ENCODE measurements around the gene SENP7. TPM values are rescaled to one million over a fixed set of nuclear protein-coding genes. Genes with fewer than 3 reads are reported as not detected.

The SENP7 gene
- total RNA-seq, 1 donor from 2014 or later: 10.8 TPM

DNA sequence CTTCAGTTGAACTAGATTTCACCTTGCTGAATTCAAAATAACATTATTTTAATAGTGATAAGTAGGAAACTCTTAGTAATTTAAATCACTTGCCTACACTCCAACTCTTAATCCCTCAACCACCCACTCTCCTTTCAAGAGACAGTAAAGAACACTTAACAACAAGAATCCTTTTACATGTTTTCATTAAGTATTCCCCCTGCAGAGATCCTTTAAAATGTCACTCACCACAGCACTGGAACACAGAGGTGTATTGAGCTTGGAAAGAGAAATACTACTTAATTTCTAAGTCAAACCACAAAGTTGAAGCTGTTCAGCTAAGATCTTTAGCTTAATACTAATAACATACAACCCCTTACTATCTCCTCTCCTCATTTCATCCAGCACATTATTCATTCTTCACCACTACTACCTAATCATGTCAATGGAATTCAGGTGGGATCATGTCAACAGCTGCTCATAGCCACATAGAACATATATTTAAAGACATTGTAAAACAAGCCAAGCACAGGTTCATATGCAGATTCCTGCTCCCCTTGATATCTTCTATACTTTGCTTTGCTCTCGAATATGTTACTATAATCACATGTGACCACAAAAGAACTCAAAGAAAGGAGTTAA lies 233.1 kb downstream of the SENP7 start:
- no peaks in the 10 kb centered on the region for H3K79me2 ChIP-seq (ENCODE audit: insufficient read depth, low read length)
- no peaks in the 10 kb centered on the region for H4K20me1 ChIP-seq (ENCODE audit: insufficient read depth, low read length)
- Mint-ChIP-seq H3K4me1 (ENCODE audit: low read depth, unreplicated experiment) (peaks cover 16% of the 10 kb centered on the region), H3K36me3 (ENCODE audit: low read depth, unreplicated experiment) (no peaks in the 10 kb centered on the region), H3K27me3 (ENCODE audit: low read depth, unreplicated experiment) (no peaks in the 10 kb centered on the region), H3K27ac (ENCODE audit: unreplicated experiment) (no peak overlapping the region), H3K9me3 (ENCODE audit: unreplicated experiment) (no peaks in the 10 kb centered on the region), H3K4me3 (ENCODE audit: unreplicated experiment) (no peak overlapping the region)
- H3K9me3 ChIP-seq (ENCODE audit: insufficient read depth, low read depth, low read length): no peaks in the 10 kb centered on the region
- H3K9ac ChIP-seq (ENCODE audit: low read length): no peak overlapping the region
- H3K27ac ChIP-seq (ENCODE audit: low read depth, low read length): no peak overlapping the region
- no peaks in the 10 kb centered on the region for H3K36me3 ChIP-seq (ENCODE audit: insufficient read depth, low read length)
- no peaks in the 10 kb centered on the region for H3K27me3 ChIP-seq (ENCODE audit: insufficient read depth, low read length)
- DNase-seq (ENCODE audit: low read depth): peak; percentile 40
- H3K4me1 ChIP-seq (ENCODE audit: insufficient read depth, low read length): no peaks in the 10 kb centered on the region
- H2AFZ ChIP-seq (ENCODE audit: low read depth, low read length): no peak overlapping the region
- FAIRE-seq: no peak
- H3K4me2 ChIP-seq (ENCODE audit: low read length): no peak overlapping the region
- H3K4me3 ChIP-seq (ENCODE audit: insufficient read depth, low read depth, low read length): no peak overlapping the region
- TF ChIP-seq EZH2 (IDR thresholded peaks at IDR 0.05; ENCODE audit: insufficient read depth, low read length): no peak

DNA sequence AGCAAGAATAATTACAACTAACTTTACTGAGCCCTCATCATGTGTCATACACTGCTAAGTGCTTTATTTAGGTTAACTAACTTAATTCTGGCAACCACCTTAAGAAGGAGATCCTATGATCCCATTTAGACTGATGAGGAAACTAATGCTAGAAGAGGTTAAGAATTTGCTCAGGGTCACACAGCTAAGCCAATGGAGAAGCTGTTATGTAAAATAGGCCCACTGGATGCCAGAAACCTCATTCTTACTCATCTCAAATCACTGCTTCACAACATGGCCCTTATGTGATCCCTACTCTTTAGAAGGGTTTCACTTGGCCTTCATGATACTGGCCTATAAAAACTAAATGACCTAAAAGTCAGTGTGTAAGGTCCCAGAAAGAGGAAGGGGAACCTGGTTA lies 233.8 kb downstream of the SENP7 start:
- Histone ChIP-seq H3K9ac (ENCODE audit: low read length) (no peak overlapping the region), H3K4me2 (ENCODE audit: low read length) (no peak overlapping the region), H3K36me3 (ENCODE audit: insufficient read depth, low read length) (no peaks in the 10 kb centered on the region), H3K27ac (ENCODE audit: low read depth, low read length) (no peak overlapping the region), H3K4me1 (ENCODE audit: insufficient read depth, low read length) (no peaks in the 10 kb centered on the region), H3K79me2 (ENCODE audit: insufficient read depth, low read length) (no peaks in the 10 kb centered on the region), H3K9me3 (ENCODE audit: insufficient read depth, low read depth, low read length) (no peaks in the 10 kb centered on the region), H2AFZ (ENCODE audit: low read depth, low read length) (no peak overlapping the region), H4K20me1 (ENCODE audit: insufficient read depth, low read length) (no peaks in the 10 kb centered on the region), H3K4me3 (ENCODE audit: insufficient read depth, low read depth, low read length) (no peak overlapping the region), H3K27me3 (ENCODE audit: insufficient read depth, low read length) (no peaks in the 10 kb centered on the region)
- FAIRE-seq: no peak
- no peaks in the 10 kb centered on the region for H3K36me3 Mint-ChIP-seq (ENCODE audit: low read depth, unreplicated experiment)
- no peaks in the 10 kb centered on the region for H3K9me3 Mint-ChIP-seq (ENCODE audit: unreplicated experiment)
- DNase-seq (ENCODE audit: low read depth): peak; percentile 41
- peaks cover 16% of the 10 kb centered on the region for H3K4me1 Mint-ChIP-seq (ENCODE audit: low read depth, unreplicated experiment)
- no peaks in the 10 kb centered on the region for H3K27me3 Mint-ChIP-seq (ENCODE audit: low read depth, unreplicated experiment)
- H3K4me3 Mint-ChIP-seq (ENCODE audit: unreplicated experiment): no peak overlapping the region
- H3K27ac Mint-ChIP-seq (ENCODE audit: unreplicated experiment): no peak overlapping the region
- TF ChIP-seq EZH2 (IDR thresholded peaks at IDR 0.05; ENCODE audit: insufficient read depth, low read length): no peak
- TF ChIP-seq, protein P1, sequence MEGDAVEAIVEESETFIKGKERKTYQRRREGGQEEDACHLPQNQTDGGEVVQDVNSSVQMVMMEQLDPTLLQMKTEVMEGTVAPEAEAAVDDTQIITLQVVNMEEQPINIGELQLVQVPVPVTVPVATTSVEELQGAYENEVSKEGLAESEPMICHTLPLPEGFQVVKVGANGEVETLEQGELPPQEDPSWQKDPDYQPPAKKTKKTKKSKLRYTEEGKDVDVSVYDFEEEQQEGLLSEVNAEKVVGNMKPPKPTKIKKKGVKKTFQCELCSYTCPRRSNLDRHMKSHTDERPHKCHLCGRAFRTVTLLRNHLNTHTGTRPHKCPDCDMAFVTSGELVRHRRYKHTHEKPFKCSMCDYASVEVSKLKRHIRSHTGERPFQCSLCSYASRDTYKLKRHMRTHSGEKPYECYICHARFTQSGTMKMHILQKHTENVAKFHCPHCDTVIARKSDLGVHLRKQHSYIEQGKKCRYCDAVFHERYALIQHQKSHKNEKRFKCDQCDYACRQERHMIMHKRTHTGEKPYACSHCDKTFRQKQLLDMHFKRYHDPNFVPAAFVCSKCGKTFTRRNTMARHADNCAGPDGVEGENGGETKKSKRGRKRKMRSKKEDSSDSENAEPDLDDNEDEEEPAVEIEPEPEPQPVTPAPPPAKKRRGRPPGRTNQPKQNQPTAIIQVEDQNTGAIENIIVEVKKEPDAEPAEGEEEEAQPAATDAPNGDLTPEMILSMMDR (IDR thresholded peaks at IDR 0.05; ENCODE audit: insufficient read depth, low read depth, low read length): no peak

GRCh38 chr3:101278727-101279126 lies 234.3 kb downstream of the SENP7 start:
- Histone ChIP-seq H4K20me1 (ENCODE audit: insufficient read depth, low read length) (no peaks in the 10 kb centered on the region), H3K4me3 (ENCODE audit: insufficient read depth, low read depth, low read length) (no peak overlapping the region), H3K79me2 (ENCODE audit: insufficient read depth, low read length) (no peaks in the 10 kb centered on the region), H3K27ac (ENCODE audit: low read depth, low read length) (no peak overlapping the region), H3K4me1 (ENCODE audit: insufficient read depth, low read length) (no peaks in the 10 kb centered on the region), H3K4me2 (ENCODE audit: low read length) (no peak overlapping the region), H2AFZ (ENCODE audit: low read depth, low read length) (no peak overlapping the region), H3K36me3 (ENCODE audit: insufficient read depth, low read length) (no peaks in the 10 kb centered on the region), H3K9me3 (ENCODE audit: insufficient read depth, low read depth, low read length) (no peaks in the 10 kb centered on the region), H3K27me3 (ENCODE audit: insufficient read depth, low read length) (no peaks in the 10 kb centered on the region), H3K9ac (ENCODE audit: low read length) (no peak overlapping the region)
- no peak overlapping the region for H3K4me3 Mint-ChIP-seq (ENCODE audit: unreplicated experiment)
- no peaks in the 10 kb centered on the region for H3K27me3 Mint-ChIP-seq (ENCODE audit: low read depth, unreplicated experiment)
- no peak for DNase-seq (ENCODE audit: low read depth)
- H3K4me1 Mint-ChIP-seq (ENCODE audit: low read depth, unreplicated experiment): peaks cover 16% of the 10 kb centered on the region
- H3K9me3 Mint-ChIP-seq (ENCODE audit: unreplicated experiment): no peaks in the 10 kb centered on the region
- TF ChIP-seq, protein P1 (IDR thresholded peaks at IDR 0.05; ENCODE audit: insufficient read depth, low read depth, low read length): no peak
- no peak for TF ChIP-seq EZH2 (IDR thresholded peaks at IDR 0.05; ENCODE audit: insufficient read depth, low read length)
- no peak for FAIRE-seq
- no peaks in the 10 kb centered on the region for H3K36me3 Mint-ChIP-seq (ENCODE audit: low read depth, unreplicated experiment)
- no peak overlapping the region for H3K27ac Mint-ChIP-seq (ENCODE audit: unreplicated experiment)

Other genes with a start within 250 kb of the SENP7 start
- 0.26 and 0.30 TPM in 2 replicates for gene IMPG2, start 192.6 kb downstream of the SENP7 start, total RNA-seq
- gene TRMT10C, start 48.7 kb upstream of the SENP7 start, total RNA-seq: 23.0 and 26.8 TPM in 2 replicates
- 147 and 151 TPM in 2 replicates for gene PCNP, start 61.0 kb upstream of the SENP7 start, total RNA-seq
- 19.4 and 20.9 TPM in 2 replicates for gene ZBTB11, start 163.9 kb upstream of the SENP7 start, total RNA-seq
- gene RPL24, start 173.5 kb upstream of the SENP7 start, total RNA-seq: 939 and 1,022 TPM in 2 replicates
- 10.1 and 11.5 TPM in 2 replicates for gene CEP97, start 211.4 kb upstream of the SENP7 start, total RNA-seq

Data from astrocyte (in vitro differentiated cells and primary cell).